Activated T-helper 1 cell treated with Interleukin-2 at 50 U/mL for 16 hours (primary cell): ENCODE results near the gene TMEM247.
"Not testable (repeated sequence)": the region's sequence is repeated elsewhere in the genome, so short reads cannot be mapped to it uniquely, and the experiment has no call there.

Experiments used
- DNase-seq: peaks from one replicate; pipeline ENCODE4 v3.0.0-alpha.2; 2020; ENCODE audit warnings: low read depth

Gene TMEM247

GRCh38 chr2:46512185-46512584, 32.8 kb downstream of the TMEM247 start:
- DNase-seq: no peak

GRCh38 chr2:46514738-46515137, 35.4 kb downstream of the TMEM247 start:
- no peak for DNase-seq

GRCh38 chr2:46517485-46517884, 38.1 kb downstream of the TMEM247 start:
- DNase-seq: no peak

GRCh38 chr2:46518861-46519260, 39.5 kb downstream of the TMEM247 start:
- DNase-seq: no peak

- no peak for DNase-seq
Observed at GRCh38 chr2:46519265-46519664, 39.9 kb downstream of the TMEM247 start.

- no peak for DNase-seq
Observed at GRCh38 chr2:46520130-46520711, 40.9 kb downstream of the TMEM247 start.

- DNase-seq: no peak
Observed at GRCh38 chr2:46521215-46521683, 41.9 kb downstream of the TMEM247 start.

- DNase-seq: not testable (repeated sequence)
Observed at GRCh38 chr2:46522385-46522784, 43.0 kb downstream of the TMEM247 start.

- DNase-seq: no peak
Observed at GRCh38 chr2:46525522-46526155, 46.3 kb downstream of the TMEM247 start.

GRCh38 chr2:46528880-46529279, 49.5 kb downstream of the TMEM247 start:
- DNase-seq: no peak

- no peak for DNase-seq
Observed at GRCh38 chr2:46530639-46531038, 51.3 kb downstream of the TMEM247 start.

- DNase-seq: no peak
Observed at GRCh38 chr2:46531863-46532262, 52.5 kb downstream of the TMEM247 start.
